HCT116 (cell line): ENCODE data around the gene PLCZ1. TPM values are rescaled to one million over a fixed set of nuclear protein-coding genes. Genes with fewer than 3 reads are reported as not detected.

Experiments used
- ATAC-seq: fragments of 200-7000 bp; cut with Tn5 transposase; 2 replicates; pipeline ENCODE4 v1.9.1; 2020; ENCODE audit warnings: mild to moderate bottlenecking, moderate library complexity
- BruUV-seq: library from RNA; stranded (reverse); fragments of 400-500 nt; replicated peaks from 2 replicates; lab custom pipeline; 2021; lab: Mats Ljungman, UMichigan
- CTCF ChIA-PET: fragments of 300-600 bp; sonication (Branson Sonifier 250); formaldehyde crosslinking; loops from one replicate; lab custom pipeline; 2021; ENCODE audit warnings: antibody characterized with exemption; lab: Charles Lee
- POLR2A ChIA-PET: fragments of 300-600, 350-600 bp; sonication (Branson Sonifier 250); formaldehyde crosslinking; loops from one replicate; lab custom pipeline; 2021; ENCODE audit warnings: antibody characterized with exemption; lab: Charles Lee
- RAD21 ChIA-PET, 2 experiments: fragments of 300-600 bp; sonication (Branson Sonifier 250); formaldehyde crosslinking; loops; one replicate each; lab custom pipeline; 2023; ENCODE audit warnings: low total read pairs in 2 of 2; ENCODE audit not compliant: uncharacterized antibody in 2 of 2, unreplicated experiment in 2 of 2, low non-redundant PET in 1 of 2; lab: Charles Lee
- DNase-seq: peaks from one replicate; pipeline ENCODE4 v3.0.0-alpha.2; 2010; ENCODE audit warnings: low read depth, low spot score
- H2AFZ ChIP-seq: fragments of 200-600 bp; shearing (Covaris generic), sonication (generic); 2 replicates; pipeline ENCODE4 v1.6.1; 2017; ENCODE audit warnings: low read depth, mixed run types, mixed read lengths, antibody characterized with exemption, low read length; ENCODE audit not compliant: poor library complexity, severe bottlenecking
- H3K27ac ChIP-seq: 2 replicates; pipeline ENCODE4 v1.5.1; 2012; ENCODE audit warnings: low read depth, low read length
- H3K27me3 ChIP-seq: fragments of 200-600 bp; sonication (generic); 2 replicates; pipeline ENCODE4 v1.6.1; 2016; ENCODE audit warnings: mixed run types, low read length, mixed read lengths; ENCODE audit not compliant: insufficient read depth
- H3K36me3 ChIP-seq, 2 experiments: fragments of 200-500 bp in 1 of 2; fragments of 200-600 bp in 1 of 2; sonication (Bioruptor generic) in 1 of 2; sonication (generic) in 1 of 2; 2 replicates each; pipeline versions ENCODE4 v1.5.1 to v1.6.1; 2014 to 2016; ENCODE audit warnings: low read length in 2 of 2, inconsistent platforms in 1 of 2, mixed read lengths in 1 of 2, mixed run types in 1 of 2; ENCODE audit not compliant: insufficient read depth in 2 of 2, control insufficient read depth in 1 of 2
- H3K4me1 ChIP-seq, 2 experiments: fragments of 200-600 bp in 1 of 2; sonication (generic) in 1 of 2; 2 replicates each; pipeline versions ENCODE4 v1.5.1 to v1.6.1; 2012 to 2017; ENCODE audit warnings: low read length in 2 of 2, inconsistent platforms in 1 of 2, mild to moderate bottlenecking in 1 of 2, mixed read lengths in 1 of 2, mixed run types in 1 of 2, moderate library complexity in 1 of 2; ENCODE audit not compliant: insufficient read depth in 2 of 2, control insufficient read depth in 1 of 2
- H3K4me2 ChIP-seq: fragments of 200-600 bp; sonication (generic); 2 replicates; pipeline ENCODE4 v1.6.1; 2017; ENCODE audit warnings: mixed run types, low read length, mixed read lengths
- H3K4me3 ChIP-seq, 2 experiments: fragments of 200-600 bp in 1 of 2; sonication (generic) in 1 of 2; replicated peaks in 1 of 2; 2 replicates each; pipeline ENCODE4 v1.5.1; 2011 to 2016; ENCODE audit warnings: low read length in 2 of 2, control low read depth in 1 of 2, low read depth in 1 of 2, mild to moderate bottlenecking in 1 of 2, mixed read lengths in 1 of 2, mixed run types in 1 of 2
- H3K79me2 ChIP-seq: fragments of 200-600 bp; sonication (generic); 2 replicates; pipeline ENCODE4 v1.6.1; 2017; ENCODE audit warnings: mild to moderate bottlenecking, mixed run types, low read length, moderate library complexity, mixed read lengths; ENCODE audit not compliant: insufficient read depth
- H3K9ac ChIP-seq: fragments of 200-600 bp; sonication (generic); 2 replicates; pipeline ENCODE4 v1.6.1; 2016; ENCODE audit warnings: low read length, mixed read lengths
- H3K9me2 ChIP-seq: fragments of 200-600 bp; sonication (generic), shearing (Covaris generic); 2 replicates; pipeline ENCODE4 v1.6.1; 2017; ENCODE audit warnings: mixed run types, mild to moderate bottlenecking, moderate library complexity; ENCODE audit not compliant: insufficient read depth
- H3K9me3 ChIP-seq, 2 experiments: fragments of 200-500 bp in 1 of 2; fragments of 200-600 bp in 1 of 2; sonication (Bioruptor generic) in 1 of 2; sonication (generic) in 1 of 2; 2 replicates each; pipeline ENCODE4 v1.6.1; 2014 to 2017; ENCODE audit warnings: low read length in 2 of 2, mixed read lengths in 2 of 2, inconsistent platforms in 1 of 2, low read depth in 1 of 2, mild to moderate bottlenecking in 1 of 2, mixed run types in 1 of 2, moderate library complexity in 1 of 2; ENCODE audit not compliant: control insufficient read depth in 1 of 2, insufficient read depth in 1 of 2
- H4K20me1 ChIP-seq: fragments of 200-600 bp; sonication (generic), shearing (Covaris generic); 2 replicates; pipeline ENCODE4 v1.6.1; 2017; ENCODE audit warnings: mixed run types, mild to moderate bottlenecking, moderate library complexity; ENCODE audit not compliant: insufficient read depth
- EGR1 ChIP-seq: IDR thresholded peaks from 2 replicates; pipeline ENCODE4 v1.6.1; 2012; ENCODE audit warnings: low read depth
- ELF1 ChIP-seq: IDR thresholded peaks from 2 replicates; pipeline ENCODE4 v1.6.1; 2012; ENCODE audit warnings: low read depth, borderline replicate concordance
- EZH2 ChIP-seq: fragments of 200-600 bp; sonication (generic); IDR thresholded peaks from 2 replicates; pipeline ENCODE4 v1.6.1; 2017; ENCODE audit warnings: antibody characterized with exemption, mixed run types
- EZH2phosphoT487 ChIP-seq: fragments of 200-600 bp; IDR thresholded peaks from 2 replicates; pipeline ENCODE4 v1.6.1; 2018; ENCODE audit warnings: antibody characterized with exemption, borderline replicate concordance
- JUND ChIP-seq: IDR thresholded peaks from 2 replicates; pipeline ENCODE4 v1.6.1; 2012
- POLR2A ChIP-seq: IDR thresholded peaks from 2 replicates; pipeline ENCODE4 v1.7.0; 2011; ENCODE audit warnings: borderline replicate concordance; ENCODE audit not compliant: insufficient read depth, insufficient read length; ENCODE audit errors: extremely low read depth
- POLR2AphosphoS5 ChIP-seq: IDR thresholded peaks from 2 replicates; pipeline ENCODE4 v1.6.1; 2011; ENCODE audit warnings: mild to moderate bottlenecking, low read depth, low read length, moderate library complexity
- RAD21 ChIP-seq: IDR thresholded peaks from 2 replicates; pipeline ENCODE4 v1.6.1; 2012; ENCODE audit warnings: low read depth, mild to moderate bottlenecking
- SIN3A ChIP-seq: IDR thresholded peaks from 2 replicates; pipeline ENCODE4 v1.6.1; 2012; ENCODE audit warnings: low read depth
- SRF ChIP-seq: IDR thresholded peaks from 2 replicates; pipeline ENCODE4 v1.6.1; 2012; ENCODE audit warnings: low read depth
- ZFX ChIP-seq: fragments of 450-650 bp; IDR thresholded peaks from 2 replicates; pipeline ENCODE4 v1.6.1; 2017
- ZNF274 ChIP-seq: fragments of 200-500 bp; sonication (Bioruptor generic); IDR thresholded peaks from 2 replicates; pipeline ENCODE4 v1.6.1; 2014; ENCODE audit warnings: mild to moderate bottlenecking, low read depth, low read length, inconsistent platforms
- intact Hi-C: fragments of 100-400 bp; cut with micrococcal nuclease; formaldehyde crosslinking; loops from 2 replicates; pipeline ENCODE4 v1.10.0; 2022
- total RNA-seq: library from RNA; stranded (reverse); gene quantifications from one replicate; pipeline ENCODE4 v1.2.1, GENCODE V29; 2021; ENCODE audit not compliant: unreplicated experiment
- TF ChIP-seq, protein P1 (sequence below): IDR thresholded peaks from 2 replicates; pipeline ENCODE4 v1.6.1; 2012
- TF ChIP-seq, protein P2 (sequence below): IDR thresholded peaks from 2 replicates; pipeline ENCODE4 v1.6.1; 2011; ENCODE audit warnings: mild to moderate bottlenecking, low read length, moderate library complexity; ENCODE audit not compliant: insufficient replicate concordance; ENCODE audit errors: extremely low read depth
- TF ChIP-seq, protein P3 (sequence below): IDR thresholded peaks from 2 replicates; pipeline ENCODE4 v1.6.1; 2012; ENCODE audit warnings: low read depth
- TF ChIP-seq, protein P4 (sequence below): IDR thresholded peaks from 2 replicates; pipeline ENCODE4 v1.6.1; 2012

The PLCZ1 gene
- total RNA-seq, 1 experiment from 2014 or later: not detected

DNA sequence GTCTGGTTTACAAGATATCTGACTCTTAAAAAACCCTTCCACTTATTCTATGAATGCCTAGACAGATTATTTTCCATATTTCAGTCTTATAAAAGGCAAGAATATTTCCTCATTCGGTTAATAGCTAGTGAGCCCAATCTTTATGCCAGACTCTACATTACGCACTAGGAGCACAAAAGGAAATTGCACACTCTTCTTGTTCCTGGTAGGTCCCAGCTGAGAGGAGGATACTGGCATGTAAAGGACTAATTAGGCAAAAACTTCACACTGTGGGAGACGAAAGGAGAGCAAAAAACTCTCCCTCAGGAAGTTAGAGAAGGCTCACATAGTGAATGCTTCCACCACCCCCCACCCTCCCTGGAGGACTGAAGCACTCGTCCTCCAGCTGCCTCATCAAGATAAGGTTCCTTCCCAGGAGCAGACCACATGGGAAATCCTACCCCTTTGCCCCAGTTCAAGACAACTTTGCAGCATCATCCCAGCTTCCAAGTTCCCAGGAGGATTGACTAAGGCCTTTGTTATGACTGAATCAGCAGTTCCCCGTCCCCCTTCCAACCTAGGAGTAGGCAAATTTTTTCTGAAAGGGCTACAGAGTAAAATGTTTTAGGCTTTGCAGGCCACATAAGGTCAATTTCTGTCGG, 14.6 kb upstream of the PLCZ1 start:
- intact Hi-C loops: no loop called here
- DNase-seq (no peak), ATAC-seq (no peak)
- ChIA-PET POLR2A (no interaction called here), RAD21 (no interaction called here), CTCF (no interaction called here)
- no peak overlapping the region for H3K4me2 ChIP-seq
- H3K9me3 ChIP-seq: no peaks in the 10 kb centered on the region
- no peak overlapping the region for H2AFZ ChIP-seq
- H3K36me3 ChIP-seq: no peaks in the 10 kb centered on the region
- H4K20me1 ChIP-seq: no peaks in the 10 kb centered on the region
- no peaks in the 10 kb centered on the region for H3K79me2 ChIP-seq
- no peak for TF ChIP-seq ELF1
- TF ChIP-seq POLR2A: no peak
- no peak for TF ChIP-seq RAD21
- no peak for TF ChIP-seq ZNF274
- TF ChIP-seq, protein P1, sequence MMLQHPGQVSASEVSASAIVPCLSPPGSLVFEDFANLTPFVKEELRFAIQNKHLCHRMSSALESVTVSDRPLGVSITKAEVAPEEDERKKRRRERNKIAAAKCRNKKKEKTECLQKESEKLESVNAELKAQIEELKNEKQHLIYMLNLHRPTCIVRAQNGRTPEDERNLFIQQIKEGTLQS: no peak
- no peak for TF ChIP-seq EGR1
- no peak for TF ChIP-seq EZH2phosphoT487
- TF ChIP-seq ZFX: no peak
- no peak for TF ChIP-seq POLR2AphosphoS5
- TF ChIP-seq, protein P2, sequence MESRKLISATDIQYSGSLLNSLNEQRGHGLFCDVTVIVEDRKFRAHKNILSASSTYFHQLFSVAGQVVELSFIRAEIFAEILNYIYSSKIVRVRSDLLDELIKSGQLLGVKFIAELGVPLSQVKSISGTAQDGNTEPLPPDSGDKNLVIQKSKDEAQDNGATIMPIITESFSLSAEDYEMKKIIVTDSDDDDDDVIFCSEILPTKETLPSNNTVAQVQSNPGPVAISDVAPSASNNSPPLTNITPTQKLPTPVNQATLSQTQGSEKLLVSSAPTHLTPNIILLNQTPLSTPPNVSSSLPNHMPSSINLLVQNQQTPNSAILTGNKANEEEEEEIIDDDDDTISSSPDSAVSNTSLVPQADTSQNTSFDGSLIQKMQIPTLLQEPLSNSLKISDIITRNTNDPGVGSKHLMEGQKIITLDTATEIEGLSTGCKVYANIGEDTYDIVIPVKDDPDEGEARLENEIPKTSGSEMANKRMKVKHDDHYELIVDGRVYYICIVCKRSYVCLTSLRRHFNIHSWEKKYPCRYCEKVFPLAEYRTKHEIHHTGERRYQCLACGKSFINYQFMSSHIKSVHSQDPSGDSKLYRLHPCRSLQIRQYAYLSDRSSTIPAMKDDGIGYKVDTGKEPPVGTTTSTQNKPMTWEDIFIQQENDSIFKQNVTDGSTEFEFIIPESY: no peak
- TF ChIP-seq, protein P3, sequence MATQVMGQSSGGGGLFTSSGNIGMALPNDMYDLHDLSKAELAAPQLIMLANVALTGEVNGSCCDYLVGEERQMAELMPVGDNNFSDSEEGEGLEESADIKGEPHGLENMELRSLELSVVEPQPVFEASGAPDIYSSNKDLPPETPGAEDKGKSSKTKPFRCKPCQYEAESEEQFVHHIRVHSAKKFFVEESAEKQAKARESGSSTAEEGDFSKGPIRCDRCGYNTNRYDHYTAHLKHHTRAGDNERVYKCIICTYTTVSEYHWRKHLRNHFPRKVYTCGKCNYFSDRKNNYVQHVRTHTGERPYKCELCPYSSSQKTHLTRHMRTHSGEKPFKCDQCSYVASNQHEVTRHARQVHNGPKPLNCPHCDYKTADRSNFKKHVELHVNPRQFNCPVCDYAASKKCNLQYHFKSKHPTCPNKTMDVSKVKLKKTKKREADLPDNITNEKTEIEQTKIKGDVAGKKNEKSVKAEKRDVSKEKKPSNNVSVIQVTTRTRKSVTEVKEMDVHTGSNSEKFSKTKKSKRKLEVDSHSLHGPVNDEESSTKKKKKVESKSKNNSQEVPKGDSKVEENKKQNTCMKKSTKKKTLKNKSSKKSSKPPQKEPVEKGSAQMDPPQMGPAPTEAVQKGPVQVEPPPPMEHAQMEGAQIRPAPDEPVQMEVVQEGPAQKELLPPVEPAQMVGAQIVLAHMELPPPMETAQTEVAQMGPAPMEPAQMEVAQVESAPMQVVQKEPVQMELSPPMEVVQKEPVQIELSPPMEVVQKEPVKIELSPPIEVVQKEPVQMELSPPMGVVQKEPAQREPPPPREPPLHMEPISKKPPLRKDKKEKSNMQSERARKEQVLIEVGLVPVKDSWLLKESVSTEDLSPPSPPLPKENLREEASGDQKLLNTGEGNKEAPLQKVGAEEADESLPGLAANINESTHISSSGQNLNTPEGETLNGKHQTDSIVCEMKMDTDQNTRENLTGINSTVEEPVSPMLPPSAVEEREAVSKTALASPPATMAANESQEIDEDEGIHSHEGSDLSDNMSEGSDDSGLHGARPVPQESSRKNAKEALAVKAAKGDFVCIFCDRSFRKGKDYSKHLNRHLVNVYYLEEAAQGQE: no peak
- TF ChIP-seq SRF: no peak
- TF ChIP-seq EZH2: no peak
- no peak for TF ChIP-seq JUND
- TF ChIP-seq, protein P4, sequence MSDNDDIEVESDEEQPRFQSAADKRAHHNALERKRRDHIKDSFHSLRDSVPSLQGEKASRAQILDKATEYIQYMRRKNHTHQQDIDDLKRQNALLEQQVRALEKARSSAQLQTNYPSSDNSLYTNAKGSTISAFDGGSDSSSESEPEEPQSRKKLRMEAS: no peak
- no peak for TF ChIP-seq SIN3A
- no peak overlapping the region for H3K4me3 ChIP-seq
- no peaks in the 10 kb centered on the region for H3K27me3 ChIP-seq
- no peak overlapping the region for H3K9ac ChIP-seq
- no peaks in the 10 kb centered on the region for H3K9me2 ChIP-seq
- no peaks in the 10 kb centered on the region for H3K4me1 ChIP-seq
- H3K27ac ChIP-seq: no peak overlapping the region
- BruUV-seq: no TSS peak
